Measurements from ENCODE around the gene WRAP73.

Gene WRAP73

GRCh38 chr1:3609016-3609768, 40.7 kb downstream of the WRAP73 start:
- no peak for DNase-seq

- no peak for DNase-seq
These were observed 41.7 kb downstream of the WRAP73 start for GRCh38 chr1:3608154-3608553.

- DNase-seq, result no peak
These were observed 42.2 kb downstream of the WRAP73 start for GRCh38 chr1:3607703-3608065.

GRCh38 chr1:3606779-3607702, 42.9 kb downstream of the WRAP73 start:
- no peak for DNase-seq

GRCh38 chr1:3604997-3605823, 44.7 kb downstream of the WRAP73 start:
- DNase-seq, result no peak

GRCh38 chr1:3604468-3604974, 45.4 kb downstream of the WRAP73 start:
- DNase-seq, result no peak

GRCh38 chr1:3603571-3604467, 46.1 kb downstream of the WRAP73 start:
- DNase-seq, result no peak

- DNase-seq, result no peak
These were observed 46.7 kb downstream of the WRAP73 start for GRCh38 chr1:3603156-3603555.

GRCh38 chr1:3602375-3602774, 47.5 kb downstream of the WRAP73 start:
- DNase-seq, result no peak

GRCh38 chr1:3601743-3602142, 48.2 kb downstream of the WRAP73 start:
- no peak for DNase-seq

- DNase-seq, result no peak
These were observed 49.5 kb downstream of the WRAP73 start for GRCh38 chr1:3600354-3600753.

- no peak for DNase-seq
These were observed 50.1 kb downstream of the WRAP73 start for GRCh38 chr1:3599816-3600215.

GRCh38 chr1:3599286-3599811, 50.6 kb downstream of the WRAP73 start:
- DNase-seq, result no peak

GRCh38 chr1:3598522-3599285, 51.2 kb downstream of the WRAP73 start:
- no peak for DNase-seq

GRCh38 chr1:3598051-3598491, 51.8 kb downstream of the WRAP73 start:
- DNase-seq, result no peak

GRCh38 chr1:3597599-3597964, 52.3 kb downstream of the WRAP73 start:
- DNase-seq, result peak; percentile 16 to 28

GRCh38 chr1:3596663-3597598, 53.0 kb downstream of the WRAP73 start:
- DNase-seq, result no peak

GRCh38 chr1:3595949-3596348, 54.0 kb downstream of the WRAP73 start:
- DNase-seq, result no peak

GRCh38 chr1:3594706-3595377, 55.1 kb downstream of the WRAP73 start:
- DNase-seq, result no peak
